Measurements from ENCODE around the gene PRCP. TPM values are rescaled to one million over a fixed set of nuclear protein-coding genes. Genes with fewer than 3 reads are reported as not detected.
"Not testable (repeated sequence)": the region's sequence is repeated elsewhere in the genome, so short reads cannot be mapped to it uniquely, and the experiment has no call there.

The PRCP gene
- 88.7 and 128 TPM in 2 replicates for total RNA-seq

DNA sequence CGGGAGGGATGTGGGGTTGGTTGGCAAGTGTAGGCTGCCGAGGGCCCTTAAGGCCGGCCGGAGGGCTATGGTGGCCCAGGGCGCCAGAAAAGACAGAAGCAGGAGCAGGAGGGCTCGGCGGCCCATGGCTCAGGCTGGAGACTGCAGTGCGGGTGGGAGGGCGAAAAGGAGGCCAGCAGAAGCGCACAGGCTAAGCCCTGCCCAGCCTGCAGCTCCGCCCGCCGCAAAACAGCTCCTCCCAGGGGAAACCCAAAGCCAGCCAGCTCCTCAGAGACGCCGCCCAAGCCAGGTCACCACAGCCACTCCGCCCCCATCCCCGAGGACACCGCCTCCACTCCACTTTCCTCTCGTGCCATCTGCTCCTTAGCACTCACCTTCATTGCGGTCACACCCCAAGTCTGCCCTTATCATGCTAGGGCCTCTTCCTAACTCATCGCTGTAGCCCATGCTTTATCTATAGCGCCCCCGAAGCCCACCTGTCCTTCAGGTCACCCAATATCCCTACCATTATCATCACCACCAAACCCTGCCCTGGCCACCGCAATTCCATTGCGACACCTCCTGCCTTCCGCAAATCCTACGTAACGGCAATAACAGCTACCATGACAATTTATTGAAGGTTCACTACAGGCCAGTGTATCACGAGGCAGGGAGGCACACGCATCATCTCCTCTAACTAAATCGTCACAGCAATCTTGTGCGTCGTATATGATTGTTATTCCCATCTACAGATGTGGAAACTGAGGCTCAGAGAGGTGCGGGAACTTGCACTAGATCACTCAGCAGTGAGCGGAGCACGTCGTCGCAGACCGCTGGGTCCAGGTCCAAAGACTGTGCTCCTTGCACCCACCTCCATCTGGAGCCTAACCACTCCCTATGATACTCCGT, at the start of gene PRCP:
Gene PRCP, minus strand, starts transcription at position 154 of the 888 bp plus-strand sequence. Its CDS starts 28 bp downstream, at position 126.
- peak; percentile 87 to 97 for DNase-seq (ENCODE audit: low read depth in 2 of 2)

DNA sequence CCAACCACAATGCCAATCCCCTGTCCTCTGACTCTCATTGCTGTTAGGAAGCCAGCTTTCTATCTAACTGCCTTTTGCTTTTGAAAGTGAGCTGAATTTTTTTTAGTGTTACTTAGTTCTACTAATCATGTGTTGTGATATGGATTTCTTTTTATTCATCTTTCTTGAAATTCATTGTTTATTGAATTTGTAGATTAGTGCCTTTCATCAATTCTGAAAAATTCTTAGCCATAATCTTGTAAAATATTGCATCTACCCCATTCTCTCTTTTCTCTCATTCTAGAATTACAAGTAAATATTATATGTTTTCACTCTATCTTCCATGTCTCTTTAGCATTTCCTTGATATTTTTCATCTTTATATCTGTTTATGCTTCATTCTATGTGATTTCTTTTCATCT, 49.1 kb upstream of the PRCP start:
- DNase-seq (ENCODE audit: low read depth in 2 of 2) = no peak

DNA sequence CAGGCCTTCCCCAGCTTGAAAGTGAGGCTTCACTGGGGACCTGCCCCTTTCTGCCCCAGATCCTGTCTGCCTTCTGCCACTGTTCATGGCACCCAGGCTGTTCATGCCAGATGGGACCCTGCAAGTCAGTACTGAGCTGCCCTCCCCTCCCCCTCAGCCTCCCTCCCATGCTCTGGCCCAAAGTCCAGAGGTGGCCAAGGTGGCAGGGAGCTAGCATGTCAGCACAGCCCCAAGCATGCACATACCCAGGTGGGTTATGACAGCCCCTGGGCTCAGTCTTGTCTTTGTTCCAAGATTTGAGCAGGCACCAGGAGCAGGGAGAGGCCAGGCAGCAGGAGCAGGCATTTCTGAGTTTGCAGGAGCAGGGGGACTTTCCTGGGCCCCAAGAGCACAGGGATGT, 45.5 kb upstream of the PRCP start:
- DNase-seq (ENCODE audit: low read depth in 2 of 2) = no peak

DNA sequence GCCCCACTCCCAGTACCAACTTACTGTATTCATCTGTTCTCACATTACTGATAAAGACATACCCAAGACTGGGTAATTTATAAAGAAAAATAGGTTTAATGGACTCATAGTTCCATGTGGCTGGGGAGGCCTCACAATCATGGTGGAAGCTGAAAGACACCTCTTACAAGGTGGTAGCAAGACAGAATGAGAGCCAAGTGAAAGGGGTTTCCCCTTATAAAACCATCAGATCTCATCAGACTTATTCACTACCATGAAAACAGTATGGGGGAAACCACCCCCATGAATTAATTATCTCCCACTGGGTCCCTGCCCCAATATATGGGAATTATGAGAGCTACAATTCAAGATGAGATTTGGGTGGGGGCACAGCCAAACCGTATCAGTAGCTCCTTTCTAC, 44.8 kb upstream of the PRCP start:
- DNase-seq (ENCODE audit: low read depth in 2 of 2) = not testable (repeated sequence)

DNA sequence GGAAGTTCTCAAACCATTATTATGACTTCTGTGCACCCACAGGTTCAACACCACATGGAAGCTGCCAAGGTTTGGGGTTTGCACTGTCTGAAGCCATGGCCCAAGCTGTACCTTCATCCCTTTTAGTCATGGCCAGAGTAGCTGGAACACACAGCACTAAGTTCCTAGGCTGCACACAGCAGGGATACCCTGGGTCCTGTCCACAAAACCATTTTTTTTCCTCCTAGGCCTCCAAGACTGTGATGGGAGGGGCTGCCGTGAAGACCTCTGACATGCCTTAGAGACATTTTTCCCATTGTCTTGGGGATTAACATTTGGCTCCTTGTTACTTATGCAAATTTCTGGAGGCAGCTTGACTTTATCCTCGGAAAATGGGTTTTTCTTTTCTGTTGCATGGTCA, 44.0 kb upstream of the PRCP start:
- DNase-seq (ENCODE audit: low read depth in 2 of 2) = no peak

DNA sequence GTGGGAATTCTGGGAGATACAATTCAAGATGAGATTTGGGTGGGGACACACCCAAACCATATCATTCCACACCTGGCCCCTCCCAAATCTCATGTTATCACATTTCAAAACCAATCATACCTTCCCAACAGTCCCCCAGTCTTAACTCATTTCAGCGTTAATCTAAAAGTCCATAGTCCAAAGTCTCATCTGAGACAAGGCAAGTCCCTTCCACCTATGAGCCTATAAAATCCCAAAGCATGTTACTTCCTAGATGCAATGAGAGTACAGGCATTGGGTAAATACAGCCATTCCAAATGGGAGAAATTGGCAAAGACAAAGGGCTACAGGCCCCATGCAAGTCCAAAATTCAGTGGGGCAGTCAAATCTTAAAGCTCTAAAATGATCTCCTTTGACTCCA, 43.2 kb upstream of the PRCP start:
- not testable (repeated sequence) for DNase-seq (ENCODE audit: low read depth in 2 of 2)

DNA sequence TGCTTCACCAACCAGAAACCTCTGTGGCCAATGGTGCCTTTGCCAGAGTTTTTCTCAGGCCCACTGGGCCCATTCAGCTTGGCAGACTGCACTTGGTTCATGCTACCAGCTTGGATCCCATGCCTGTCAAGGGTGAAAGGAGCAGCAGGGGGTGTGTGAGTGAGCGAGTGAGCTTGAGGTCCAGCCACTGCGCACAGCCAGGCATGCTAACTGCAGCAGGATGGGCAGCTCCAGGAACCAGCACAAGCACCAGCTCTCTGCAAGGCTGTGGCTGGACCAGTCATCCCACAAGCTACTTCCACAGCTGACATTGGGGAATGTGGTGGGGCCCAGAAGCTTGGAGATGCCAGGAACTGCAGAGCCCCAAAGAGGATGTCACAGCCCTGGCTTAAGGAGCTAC, 42.1 kb upstream of the PRCP start:
- DNase-seq (ENCODE audit: low read depth in 2 of 2) = no peak

DNA sequence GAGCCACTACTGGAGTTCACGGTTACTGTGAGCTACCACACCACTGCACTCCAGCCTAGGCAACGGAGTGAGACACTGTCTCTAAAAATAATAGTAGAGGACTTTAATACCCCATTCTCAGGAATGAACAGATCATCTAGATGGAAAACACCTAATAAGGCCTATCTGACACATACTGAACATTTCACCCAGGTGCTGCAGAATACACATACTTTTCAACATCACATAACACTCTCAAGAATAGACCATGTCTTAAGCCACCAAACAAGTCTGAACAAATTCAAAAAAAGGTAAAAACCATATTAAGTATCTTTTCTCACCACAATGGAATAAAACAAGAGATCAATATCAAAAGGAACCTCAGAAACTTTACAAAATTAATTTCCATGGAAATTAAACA, 39.2 kb upstream of the PRCP start:
- DNase-seq (ENCODE audit: low read depth in 2 of 2) = no peak

DNA sequence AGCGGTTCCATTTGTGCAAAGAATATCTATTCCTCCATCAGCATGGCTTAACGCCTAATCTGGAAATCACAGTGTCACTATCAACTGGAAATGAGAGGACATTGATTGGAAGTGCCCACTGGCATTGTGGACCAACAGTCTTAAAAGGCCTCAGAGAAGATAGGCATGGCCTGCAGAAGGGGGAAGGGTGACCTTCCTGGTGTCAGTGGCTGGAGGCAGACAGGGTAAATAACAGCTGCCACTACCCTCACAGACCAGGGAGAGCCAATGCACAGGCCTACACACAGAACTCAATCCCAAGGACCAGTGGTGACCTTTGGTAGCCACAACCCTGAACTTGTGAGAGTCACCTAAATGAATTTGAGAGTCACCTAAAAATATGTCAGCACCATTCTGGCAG, 37.3 kb upstream of the PRCP start:
- no peak for DNase-seq (ENCODE audit: low read depth in 2 of 2)

DNA sequence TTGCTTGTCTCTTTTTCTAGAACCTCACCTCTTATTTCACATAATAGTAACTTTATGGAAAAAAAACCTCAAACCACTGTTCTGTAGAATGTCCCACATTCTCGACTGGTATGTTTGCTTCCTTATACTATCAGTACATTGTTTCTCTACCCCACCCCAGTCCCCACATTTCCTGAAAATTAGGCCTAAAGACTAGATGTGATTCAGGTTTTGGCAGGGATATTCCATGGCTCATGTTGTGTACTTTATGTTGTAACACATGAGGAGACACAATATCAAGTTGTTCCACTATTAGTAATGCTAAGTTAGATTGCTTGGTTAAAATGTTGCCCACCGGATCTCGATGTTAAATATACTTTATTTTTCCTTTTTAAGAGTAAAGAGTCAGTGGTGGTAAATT, 36.0 kb upstream of the PRCP start:
- peak; percentile 24 to 46 for DNase-seq (ENCODE audit: low read depth in 2 of 2)

DNA sequence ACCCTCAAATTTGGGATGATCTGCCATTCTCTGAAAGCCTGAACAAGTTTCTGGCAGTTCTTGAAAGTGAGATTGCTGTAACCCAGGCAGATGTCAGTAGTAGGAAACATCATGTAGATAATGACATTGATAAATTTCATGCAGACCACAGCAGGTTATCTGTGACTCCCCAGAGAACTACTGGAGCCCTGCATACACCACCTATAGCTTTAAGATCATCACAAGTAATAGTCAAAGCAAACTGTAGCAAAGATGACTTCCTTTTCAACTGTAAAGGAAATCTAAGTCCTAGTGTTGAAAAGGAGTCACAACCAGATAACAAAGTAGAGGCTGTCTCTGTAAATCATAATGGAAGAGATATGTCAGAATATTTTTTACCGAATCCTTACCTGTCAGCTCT, 32.3 kb upstream of the PRCP start:
- DNase-seq (ENCODE audit: low read depth in 2 of 2) = no peak

DNA sequence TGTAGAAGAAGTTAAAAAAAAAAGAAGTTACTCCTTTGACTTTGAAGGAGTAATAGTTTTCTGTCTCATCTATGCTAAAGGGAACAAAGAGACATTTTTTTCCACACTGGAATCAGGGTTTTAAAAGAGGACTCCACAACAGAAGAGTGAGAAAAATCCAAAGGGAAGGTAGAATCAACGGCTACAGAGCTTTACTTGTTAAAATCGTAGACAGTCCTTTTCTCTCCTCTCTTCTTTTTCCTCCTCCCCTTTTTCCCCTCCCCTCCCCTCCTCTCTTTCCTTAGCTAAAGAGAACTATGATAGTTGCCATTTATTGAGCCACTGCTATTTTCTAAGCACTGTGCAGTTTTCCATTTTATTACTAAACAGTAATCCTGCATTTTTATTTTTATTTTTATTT, 30.5 kb upstream of the PRCP start:
- no peak for DNase-seq (ENCODE audit: low read depth in 2 of 2)

DNA sequence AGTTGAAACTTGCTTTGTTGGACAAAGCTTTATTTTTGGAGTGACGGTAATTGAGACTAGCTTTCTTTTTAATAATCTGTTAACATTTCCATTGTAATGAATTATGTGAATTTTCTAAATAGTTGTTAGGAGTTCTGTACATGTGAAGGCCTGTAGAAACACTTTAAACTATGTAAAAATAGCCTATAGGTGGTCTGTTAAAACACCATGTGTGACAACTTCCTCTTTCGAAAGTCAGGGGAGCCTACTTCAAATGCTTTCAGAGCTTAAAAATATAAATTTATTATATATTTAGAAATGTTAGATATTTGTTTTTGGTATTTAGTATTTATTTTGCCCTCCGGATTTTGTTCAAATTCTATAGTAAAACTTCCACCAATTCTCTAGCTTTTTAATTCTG, 30.0 kb upstream of the PRCP start:
- no peak for DNase-seq (ENCODE audit: low read depth in 2 of 2)

DNA sequence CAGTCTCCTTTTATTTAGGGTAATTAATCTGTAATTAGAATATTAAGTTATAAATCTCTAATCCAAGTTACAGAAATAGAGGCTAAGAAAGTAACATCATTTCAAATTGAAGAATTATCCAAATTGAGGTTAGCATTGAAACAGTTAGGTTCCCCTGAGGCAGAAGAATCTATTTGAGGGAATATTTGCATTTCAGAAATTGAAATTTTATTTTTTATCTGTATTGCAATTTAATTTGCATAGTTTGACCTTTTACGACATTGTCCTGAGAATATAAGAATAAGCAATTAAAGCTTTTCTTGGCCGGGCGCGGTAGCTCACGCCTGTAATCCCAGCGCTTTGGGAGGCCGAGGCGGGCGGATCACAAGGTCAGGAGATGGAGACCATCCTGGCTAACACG, 28.9 kb upstream of the PRCP start:
- DNase-seq (ENCODE audit: low read depth in 2 of 2) = no peak

DNA sequence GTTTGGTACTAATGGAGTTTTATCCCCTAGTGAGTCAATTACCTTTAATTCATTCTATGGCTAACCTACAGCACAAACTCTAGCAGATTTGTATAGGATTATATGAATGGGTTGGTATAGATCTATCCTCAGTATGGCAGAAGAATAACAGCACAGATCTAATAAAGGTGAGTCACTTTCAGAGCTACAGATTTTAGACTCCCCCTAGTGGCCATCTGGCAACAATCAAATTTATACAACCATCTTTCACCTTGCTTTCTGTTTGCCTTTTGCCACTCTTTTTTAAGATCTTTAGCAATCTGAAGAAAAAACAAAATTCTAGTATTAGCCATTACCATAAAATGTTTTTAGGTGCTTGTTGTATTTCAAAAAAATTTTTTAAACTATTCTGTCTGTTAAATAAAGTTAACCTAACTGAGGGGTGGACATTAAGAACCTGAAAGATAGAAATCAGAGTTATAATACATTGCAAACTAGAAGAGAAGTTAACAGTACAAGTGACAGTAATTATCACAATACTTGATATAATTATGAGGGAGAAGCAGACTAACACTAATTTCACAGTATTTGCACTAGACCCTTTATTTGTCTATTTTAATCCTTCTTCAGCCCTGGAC, 27.1 kb upstream of the PRCP start:
- peak; percentile 70 to 76 for DNase-seq (ENCODE audit: low read depth in 2 of 2)

DNA sequence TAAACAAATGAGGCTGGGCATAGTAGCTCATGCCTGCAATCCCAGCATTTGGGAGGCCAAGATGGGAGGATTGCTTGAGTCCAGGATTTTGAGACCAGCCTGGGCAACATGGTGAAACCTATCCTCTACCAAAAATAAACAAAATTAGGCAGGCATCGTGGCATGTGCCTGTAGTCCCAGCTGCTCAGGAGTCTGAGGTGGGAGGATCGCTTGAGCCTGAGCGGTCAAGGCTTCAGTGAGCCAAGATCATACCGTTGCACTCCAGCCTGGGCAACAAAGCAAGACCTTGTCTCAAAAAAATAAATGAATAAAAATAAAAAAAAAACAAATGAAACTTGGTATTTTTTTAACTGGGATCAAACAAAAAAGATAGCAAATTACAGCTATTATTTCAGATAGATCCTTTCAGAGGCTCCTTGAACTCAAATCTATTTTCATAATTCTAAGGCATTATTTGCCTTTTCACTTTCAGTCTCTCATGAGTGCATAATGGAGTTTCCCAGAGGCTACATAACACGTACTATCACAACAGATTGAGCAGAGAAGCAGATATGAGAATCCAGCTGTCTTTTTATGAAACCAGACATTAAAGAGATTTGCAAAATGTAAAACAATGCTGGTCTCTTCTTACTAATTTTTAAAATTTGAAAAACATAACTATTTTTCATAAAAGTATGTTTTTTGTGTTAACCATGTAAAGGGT, 24.4 kb upstream of the PRCP start:
- DNase-seq (ENCODE audit: low read depth in 2 of 2) = no peak

DNA sequence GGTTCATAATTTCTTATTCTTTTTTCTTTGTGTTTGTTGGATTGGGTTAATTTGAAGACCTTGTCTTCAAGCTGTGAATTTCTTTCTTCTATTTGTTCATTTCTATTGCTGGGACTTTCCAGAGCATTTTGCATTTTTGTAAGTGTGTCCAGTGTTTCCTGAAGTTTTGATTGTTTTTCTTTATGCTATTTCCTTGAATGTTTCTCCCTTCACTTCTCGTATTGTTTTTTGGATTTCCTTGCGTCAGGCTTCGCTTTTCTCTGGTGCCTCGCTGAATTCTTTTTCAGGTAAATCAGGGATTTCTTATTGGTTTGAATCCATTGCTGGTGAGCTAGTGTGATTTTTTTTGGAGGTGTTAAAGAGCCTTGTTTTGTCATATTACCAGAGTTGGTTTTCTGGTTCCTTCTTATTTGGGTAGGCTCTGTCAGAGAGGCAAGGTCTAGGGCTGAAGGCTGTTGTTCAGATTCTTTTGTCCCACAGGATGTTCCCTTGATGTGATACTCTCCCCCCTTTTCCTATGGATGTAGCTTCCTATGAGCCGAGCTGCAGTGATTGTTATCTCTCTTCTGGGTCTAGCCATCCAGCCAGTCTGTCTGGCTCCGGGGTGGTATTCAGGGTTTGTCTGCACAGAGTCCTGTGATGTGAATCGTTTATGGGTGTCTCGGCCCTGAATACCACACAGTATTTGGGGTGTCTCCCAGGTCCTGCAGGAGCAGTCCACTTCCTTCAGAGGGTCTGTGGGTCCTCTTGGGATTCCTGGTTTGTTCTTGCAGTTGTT, 22.4 kb upstream of the PRCP start:
- DNase-seq (ENCODE audit: low read depth in 2 of 2) = peak; percentile 52 to 60

DNA sequence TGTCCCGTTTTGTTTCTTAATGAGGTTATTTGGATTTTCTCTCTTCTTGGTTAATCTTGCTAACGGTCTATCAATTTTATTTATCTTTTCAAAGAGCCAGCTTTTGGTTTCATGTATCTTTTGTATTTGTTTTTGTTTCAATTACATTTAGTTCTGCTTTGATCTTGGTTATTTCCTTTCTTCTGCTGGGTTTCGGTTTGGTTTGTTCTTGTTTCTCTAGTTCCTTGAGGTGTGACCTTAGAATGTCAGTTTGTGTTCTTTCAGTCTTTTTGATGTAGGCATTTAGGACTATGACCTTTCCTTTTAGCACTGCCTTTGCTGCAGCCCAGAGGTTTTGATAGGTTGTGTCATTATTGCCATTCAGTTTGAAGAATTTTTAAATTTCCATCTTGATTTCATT, 20.0 kb upstream of the PRCP start:
- not testable (repeated sequence) for DNase-seq (ENCODE audit: low read depth in 2 of 2)

DNA sequence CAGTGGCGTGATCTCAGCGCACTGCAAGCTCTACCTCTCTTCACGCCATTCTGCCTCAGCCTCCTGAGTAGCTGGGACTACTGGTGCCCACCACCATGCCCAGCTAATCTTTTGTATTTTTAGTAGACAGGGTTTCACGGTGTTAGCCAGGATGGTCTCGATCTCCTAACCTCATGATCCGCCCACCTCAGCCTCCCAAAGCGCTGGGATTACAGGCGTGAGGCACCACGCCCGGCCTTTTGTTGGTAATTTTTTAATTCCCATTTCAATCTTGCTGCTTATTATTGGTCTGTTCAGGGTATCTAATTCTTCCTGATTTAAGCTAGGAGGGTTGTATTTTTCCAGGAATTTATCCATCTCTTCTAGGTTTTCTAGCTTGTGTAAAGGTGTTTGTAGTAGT, 19.6 kb upstream of the PRCP start:
- not testable (repeated sequence) for DNase-seq (ENCODE audit: low read depth in 2 of 2)

DNA sequence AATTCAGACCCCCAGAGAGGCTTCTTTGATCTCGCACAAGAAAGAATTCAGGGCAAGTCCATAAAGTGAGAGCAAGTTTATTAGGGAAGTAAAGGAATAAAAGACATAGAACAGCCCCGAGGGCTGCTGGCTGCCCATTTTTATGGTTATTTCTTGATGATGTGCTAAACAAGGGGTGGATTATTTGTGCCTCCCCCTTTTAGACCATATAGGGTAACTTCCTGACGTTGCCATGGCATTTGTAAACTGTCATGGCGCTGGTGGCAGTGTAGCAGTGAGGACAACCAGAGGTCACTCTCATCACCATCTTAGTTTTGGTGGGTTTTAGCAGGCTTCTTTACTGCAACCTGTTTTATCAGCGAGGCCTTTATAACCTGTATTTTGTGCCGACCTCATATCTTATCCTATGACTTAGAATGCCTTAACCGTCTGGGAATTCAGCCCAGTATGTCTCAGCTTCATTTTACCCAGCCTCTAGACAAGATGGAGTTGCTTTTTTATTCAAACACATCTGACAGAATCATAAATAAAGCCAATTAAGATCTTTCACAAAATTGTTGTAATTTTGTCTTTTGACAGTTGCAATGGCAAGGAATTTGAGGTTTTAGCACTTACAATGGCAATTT, 8.9 kb upstream of the PRCP start:
- DNase-seq (ENCODE audit: low read depth in 2 of 2) = no peak

DNA sequence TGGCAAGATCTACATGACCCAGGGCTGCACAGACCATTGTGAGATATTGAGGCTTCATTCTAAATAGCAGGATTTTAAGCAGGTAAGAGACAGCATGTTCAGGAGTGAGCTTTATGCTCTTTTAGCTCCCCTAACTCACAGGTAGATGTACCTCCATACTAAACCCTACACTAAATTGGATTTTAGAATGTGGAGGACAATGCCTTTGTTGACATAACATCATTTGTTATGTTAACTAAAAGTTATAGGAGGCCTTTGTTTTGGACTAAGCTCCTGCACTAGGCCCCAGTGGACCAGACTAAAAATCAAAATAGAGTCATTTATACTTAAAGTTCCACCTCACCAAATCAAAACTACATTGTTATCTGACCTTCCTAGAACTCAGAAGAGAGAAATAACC, 8.1 kb upstream of the PRCP start:
- DNase-seq (ENCODE audit: low read depth in 2 of 2) = no peak
